ENCODE data around the gene SH3YL1. TPM values are rescaled to one million over a fixed set of nuclear protein-coding genes. Genes with fewer than 3 reads are reported as not detected.

The SH3YL1 gene
- total RNA-seq, 1 experiment from 2014 or later = 28.6 TPM

DNA sequence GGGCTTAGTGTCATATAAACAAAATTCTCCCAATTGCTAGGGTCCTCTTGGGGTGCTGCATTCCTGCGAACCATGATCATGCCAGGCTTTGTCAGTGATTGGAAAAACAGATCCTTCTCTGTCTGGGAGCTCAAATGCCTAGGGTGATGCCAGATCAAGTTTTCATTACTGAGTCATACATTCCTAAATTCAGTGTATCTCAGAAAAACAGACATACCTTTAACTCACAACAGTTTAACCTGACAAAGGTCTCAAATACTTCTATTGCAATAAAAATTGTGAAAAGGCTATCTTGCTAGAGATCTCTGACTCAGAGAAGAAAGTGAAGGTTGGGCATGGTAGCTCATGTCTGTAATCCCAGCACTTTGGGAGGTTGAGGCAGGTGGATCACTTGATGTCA lies 86.9 kb downstream of the SH3YL1 start:
- peak; percentile 76 for ATAC-seq
- CTCF ChIA-PET = no interaction called here

GRCh38 chr2:175880-176820 lies 87.7 kb downstream of the SH3YL1 start:
- no peaks in the 10 kb centered on the region for H3K9me2 ChIP-seq (replicated peaks; ENCODE audit: low read length)
- no peak overlapping the region for H3K4me3 ChIP-seq (ENCODE audit: low read length)
- POLR2A ChIA-PET (ENCODE audit: unreplicated experiment) = no interaction called here
- TF ChIP-seq, protein P1, sequence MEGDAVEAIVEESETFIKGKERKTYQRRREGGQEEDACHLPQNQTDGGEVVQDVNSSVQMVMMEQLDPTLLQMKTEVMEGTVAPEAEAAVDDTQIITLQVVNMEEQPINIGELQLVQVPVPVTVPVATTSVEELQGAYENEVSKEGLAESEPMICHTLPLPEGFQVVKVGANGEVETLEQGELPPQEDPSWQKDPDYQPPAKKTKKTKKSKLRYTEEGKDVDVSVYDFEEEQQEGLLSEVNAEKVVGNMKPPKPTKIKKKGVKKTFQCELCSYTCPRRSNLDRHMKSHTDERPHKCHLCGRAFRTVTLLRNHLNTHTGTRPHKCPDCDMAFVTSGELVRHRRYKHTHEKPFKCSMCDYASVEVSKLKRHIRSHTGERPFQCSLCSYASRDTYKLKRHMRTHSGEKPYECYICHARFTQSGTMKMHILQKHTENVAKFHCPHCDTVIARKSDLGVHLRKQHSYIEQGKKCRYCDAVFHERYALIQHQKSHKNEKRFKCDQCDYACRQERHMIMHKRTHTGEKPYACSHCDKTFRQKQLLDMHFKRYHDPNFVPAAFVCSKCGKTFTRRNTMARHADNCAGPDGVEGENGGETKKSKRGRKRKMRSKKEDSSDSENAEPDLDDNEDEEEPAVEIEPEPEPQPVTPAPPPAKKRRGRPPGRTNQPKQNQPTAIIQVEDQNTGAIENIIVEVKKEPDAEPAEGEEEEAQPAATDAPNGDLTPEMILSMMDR (conservative IDR thresholded peaks at IDR 0.05; ENCODE audit: low read depth, low read length) = no peak
- H3K79me2 ChIP-seq (ENCODE audit: low read length) = no peaks in the 10 kb centered on the region
- no peaks in the 10 kb centered on the region for H4K20me1 ChIP-seq (ENCODE audit: low read length)
- no peaks in the 10 kb centered on the region for H3K27me3 ChIP-seq (ENCODE audit: low read length)
- CTCF ChIA-PET = no interaction called here
- no peak overlapping the region for H3K27ac ChIP-seq (ENCODE audit: low read length)
- peaks cover 30% of the 10 kb centered on the region for H3K4me1 ChIP-seq (ENCODE audit: insufficient read depth, low read length)
- no peak overlapping the region for H3K9ac ChIP-seq (ENCODE audit: low read length)
- intact Hi-C loops (cut with micrococcal nuclease) = no loop called here
- no peaks in the 10 kb centered on the region for H3K9me3 ChIP-seq (ENCODE audit: low read length)
- no TSS peak for BruUV-seq (replicated peaks)
- 0 out of 2 replicates have a peak overlapping the region, but pooled peaks have one; percentile 9 for H2AFZ ChIP-seq (ENCODE audit: low read length)
- ATAC-seq (no peak), DNase-seq (no peak)
- H3K4me2 ChIP-seq (ENCODE audit: low read length) = peak overlapping the region; percentile 55
- H3F3A ChIP-seq (ENCODE audit: low read length, unreplicated experiment) = no peaks in the 10 kb centered on the region
- H3K36me3 ChIP-seq (ENCODE audit: low read depth, low read length) = no peaks in the 10 kb centered on the region

More for the DNA sequence above, 86.9 kb downstream of the SH3YL1 start:
- Histone ChIP-seq H3K9ac (ENCODE audit: low read length) (no peak overlapping the region), H3K9me3 (ENCODE audit: low read length) (peaks cover 3% of the 10 kb centered on the region), H4K20me1 (ENCODE audit: low read length) (no peaks in the 10 kb centered on the region), H2AFZ (ENCODE audit: low read length) (no peak overlapping the region), H3K79me2 (ENCODE audit: low read length) (no peaks in the 10 kb centered on the region), H3K9me2 (replicated peaks; ENCODE audit: low read length) (no peaks in the 10 kb centered on the region), H3F3A (ENCODE audit: low read length, unreplicated experiment) (no peaks in the 10 kb centered on the region), H3K27me3 (ENCODE audit: low read length) (no peaks in the 10 kb centered on the region), H3K36me3 (ENCODE audit: low read depth, low read length) (no peaks in the 10 kb centered on the region), H3K4me3 (ENCODE audit: low read length) (no peak overlapping the region), H3K4me1 (ENCODE audit: insufficient read depth, low read length) (peaks cover 28% of the 10 kb centered on the region), H3K4me2 (ENCODE audit: low read length) (peak overlapping the region; percentile 55), H3K27ac (ENCODE audit: low read length) (0 out of 2 replicates have a peak overlapping the region, but pooled peaks have one; percentile 17)
- BruUV-seq (replicated peaks) = no TSS peak
- peak; percentile 88 for DNase-seq
- POLR2A ChIA-PET (ENCODE audit: unreplicated experiment) = interaction anchor here (0.6 kb wide), 1 partner anchor 45 kb away, joined by 3 read pairs; no protein-coding TSS in a partner anchor
- intact Hi-C loops (cut with micrococcal nuclease) = no loop called here
- TF ChIP-seq EZH2 (IDR thresholded peaks at IDR 0.05; ENCODE audit: low read length, unreplicated experiment) = no peak
- TF ChIP-seq, protein P1 (conservative IDR thresholded peaks at IDR 0.05; ENCODE audit: low read depth, low read length) = no peak
- no peak for TF ChIP-seq EZH2phosphoT487 (IDR thresholded peaks at IDR 0.05; ENCODE audit: borderline replicate concordance, low read length)
